LNCaP clone FGC (cell line): ENCODE measurements around the gene B4GALT3.

ENCODE experiments used
- DNase-seq: peaks from one replicate; pipeline ENCODE4 v3.0.0-alpha.2; 2011; ENCODE audit warnings: low read depth
- H3K4me3 ChIP-seq: 2 replicates; pipeline ENCODE4 v1.5.1; 2011; ENCODE audit warnings: mild to moderate bottlenecking, low read depth, low read length, control low read depth
- TF ChIP-seq, protein P1 (sequence below): IDR thresholded peaks from 2 replicates; pipeline ENCODE4 v1.5.1; 2012; ENCODE audit warnings: mild to moderate bottlenecking; ENCODE audit not compliant: control insufficient read depth, insufficient read depth; ENCODE audit errors: extremely low read depth

The B4GALT3 gene

DNA sequence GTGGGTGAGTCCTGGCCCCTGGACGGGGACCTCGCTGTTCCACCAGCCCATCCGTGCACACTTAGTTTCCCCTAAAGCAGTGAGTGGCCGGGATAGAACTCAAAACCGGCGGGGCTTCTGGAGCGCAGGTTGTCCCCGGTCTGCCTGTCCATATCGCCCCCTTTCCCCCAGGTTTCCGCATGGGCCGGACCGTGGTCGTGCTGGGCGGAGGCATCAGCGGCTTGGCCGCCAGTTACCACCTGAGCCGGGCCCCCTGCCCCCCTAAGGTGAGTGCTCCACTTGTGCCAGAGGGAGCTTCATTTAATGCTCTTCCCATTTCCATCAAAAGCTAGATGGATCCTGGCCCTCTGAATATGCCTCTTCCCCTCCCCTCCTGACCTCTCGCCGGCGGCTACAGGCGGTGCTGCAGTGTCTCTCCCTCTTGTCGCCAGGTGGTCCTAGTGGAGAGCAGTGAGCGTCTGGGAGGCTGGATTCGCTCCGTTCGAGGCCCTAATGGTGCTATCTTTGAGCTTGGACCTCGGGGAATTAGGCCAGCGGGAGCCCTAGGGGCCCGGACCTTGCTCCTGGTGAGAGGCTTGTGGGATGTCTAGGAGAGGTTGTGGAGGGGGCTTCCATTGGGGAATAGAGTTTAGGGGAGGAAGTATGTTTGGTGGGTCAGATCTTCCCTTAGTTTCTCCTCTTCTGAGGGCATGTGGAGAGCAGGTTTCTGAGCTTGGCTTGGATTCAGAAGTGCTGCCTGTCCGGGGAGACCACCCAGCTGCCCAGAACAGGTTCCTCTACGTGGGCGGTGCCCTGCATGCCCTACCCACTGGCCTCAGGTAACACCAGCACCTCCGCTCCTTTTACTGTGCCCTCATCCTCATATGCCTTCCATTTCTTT, 10.4 kb downstream of the B4GALT3 start:
- H3K4me3 ChIP-seq, result peak overlapping the region; percentile 89
- TF ChIP-seq, protein P1, sequence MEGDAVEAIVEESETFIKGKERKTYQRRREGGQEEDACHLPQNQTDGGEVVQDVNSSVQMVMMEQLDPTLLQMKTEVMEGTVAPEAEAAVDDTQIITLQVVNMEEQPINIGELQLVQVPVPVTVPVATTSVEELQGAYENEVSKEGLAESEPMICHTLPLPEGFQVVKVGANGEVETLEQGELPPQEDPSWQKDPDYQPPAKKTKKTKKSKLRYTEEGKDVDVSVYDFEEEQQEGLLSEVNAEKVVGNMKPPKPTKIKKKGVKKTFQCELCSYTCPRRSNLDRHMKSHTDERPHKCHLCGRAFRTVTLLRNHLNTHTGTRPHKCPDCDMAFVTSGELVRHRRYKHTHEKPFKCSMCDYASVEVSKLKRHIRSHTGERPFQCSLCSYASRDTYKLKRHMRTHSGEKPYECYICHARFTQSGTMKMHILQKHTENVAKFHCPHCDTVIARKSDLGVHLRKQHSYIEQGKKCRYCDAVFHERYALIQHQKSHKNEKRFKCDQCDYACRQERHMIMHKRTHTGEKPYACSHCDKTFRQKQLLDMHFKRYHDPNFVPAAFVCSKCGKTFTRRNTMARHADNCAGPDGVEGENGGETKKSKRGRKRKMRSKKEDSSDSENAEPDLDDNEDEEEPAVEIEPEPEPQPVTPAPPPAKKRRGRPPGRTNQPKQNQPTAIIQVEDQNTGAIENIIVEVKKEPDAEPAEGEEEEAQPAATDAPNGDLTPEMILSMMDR, result no peak
- no peak for DNase-seq

DNA sequence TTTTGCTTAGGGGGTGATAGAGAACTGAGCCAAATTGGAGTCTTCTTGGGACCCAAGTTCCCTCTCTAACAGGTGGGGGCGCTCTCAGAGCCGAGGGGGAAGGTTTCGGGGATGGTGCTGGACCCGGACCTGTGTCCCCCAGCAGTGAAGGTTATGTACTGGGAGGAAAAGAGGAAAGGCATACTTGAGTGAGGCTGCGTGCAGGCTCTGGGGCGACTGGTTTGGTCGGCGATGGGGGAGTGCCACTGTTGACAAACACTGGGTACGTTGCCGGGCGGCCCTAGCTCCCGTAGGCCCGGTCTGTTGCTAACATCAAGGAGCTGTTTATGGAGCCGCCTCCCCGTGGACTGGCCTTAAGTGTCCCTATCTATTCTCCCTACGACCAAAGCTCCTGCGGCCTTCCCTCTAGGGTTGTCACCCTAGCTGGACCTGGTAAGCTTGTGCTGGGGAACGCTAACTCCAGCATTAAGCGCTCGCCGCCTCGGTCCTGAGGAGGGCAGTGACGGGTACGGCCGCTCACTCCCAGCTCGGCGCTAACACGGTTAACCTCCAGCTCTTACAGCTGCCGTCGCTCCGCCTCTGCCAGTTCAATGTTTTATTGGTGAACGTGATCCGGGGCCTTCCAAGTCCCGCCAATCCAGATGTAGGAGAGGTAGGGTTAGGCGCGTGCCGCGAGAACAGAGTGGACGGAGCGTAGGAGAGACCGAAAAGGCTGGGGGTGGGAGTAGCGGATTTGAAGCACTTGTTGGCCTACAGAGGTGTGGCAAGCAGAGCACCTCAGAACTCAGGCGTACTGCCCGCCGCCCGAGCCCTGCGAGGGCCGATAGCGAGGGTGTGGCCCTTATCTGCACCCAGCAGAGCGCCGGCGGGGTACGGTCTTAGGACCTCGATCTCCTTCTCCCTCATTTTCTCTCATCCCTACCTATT, 11.3 kb downstream of the B4GALT3 start, which contains the start of gene PPOX:
TSS of gene PPOX (plus strand) at position 685 of the 927 bp plus-strand sequence. CDS start 422 bp downstream, outside the sequence.
- DNase-seq, result peak; percentile 98
- peak within 1 kb of the TSS; percentile 89 for H3K4me3 ChIP-seq
- TF ChIP-seq, protein P1, result peak; percentile 40

DNA sequence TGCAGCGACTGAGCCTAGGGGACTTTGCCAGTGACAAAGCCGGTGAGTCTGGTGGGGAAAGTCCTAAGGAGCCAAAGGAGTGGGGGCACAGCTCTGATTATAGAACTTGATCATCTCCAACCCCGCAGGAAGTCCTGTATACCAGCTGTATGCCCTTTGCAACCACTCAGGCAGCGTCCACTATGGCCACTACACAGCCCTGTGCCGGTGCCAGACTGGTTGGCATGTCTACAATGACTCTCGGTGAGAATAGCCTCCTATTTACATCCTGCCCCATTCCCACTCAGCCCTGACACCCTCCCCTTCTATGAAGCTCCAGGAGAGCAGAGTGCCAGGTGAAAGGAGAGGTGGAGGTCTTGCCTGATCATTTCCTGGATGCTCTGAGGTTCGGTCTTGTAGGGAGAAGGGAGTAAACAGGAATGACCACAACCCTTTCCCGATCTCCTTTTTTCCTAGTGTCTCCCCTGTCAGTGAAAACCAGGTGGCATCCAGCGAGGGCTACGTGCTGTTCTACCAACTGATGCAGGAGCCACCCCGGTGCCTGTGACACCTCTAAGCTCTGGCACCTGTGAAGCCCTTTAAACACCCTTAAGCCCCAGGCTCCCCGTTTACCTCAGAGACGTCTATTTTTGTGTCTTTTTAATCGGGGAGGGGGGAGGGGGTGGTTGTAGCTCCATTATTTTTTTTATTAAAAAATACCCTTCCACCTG, 12.3 kb downstream of the B4GALT3 start:
- TF ChIP-seq, protein P1, result no peak
- no peak for DNase-seq
- peak overlapping the region; percentile 89 for H3K4me3 ChIP-seq

DNA sequence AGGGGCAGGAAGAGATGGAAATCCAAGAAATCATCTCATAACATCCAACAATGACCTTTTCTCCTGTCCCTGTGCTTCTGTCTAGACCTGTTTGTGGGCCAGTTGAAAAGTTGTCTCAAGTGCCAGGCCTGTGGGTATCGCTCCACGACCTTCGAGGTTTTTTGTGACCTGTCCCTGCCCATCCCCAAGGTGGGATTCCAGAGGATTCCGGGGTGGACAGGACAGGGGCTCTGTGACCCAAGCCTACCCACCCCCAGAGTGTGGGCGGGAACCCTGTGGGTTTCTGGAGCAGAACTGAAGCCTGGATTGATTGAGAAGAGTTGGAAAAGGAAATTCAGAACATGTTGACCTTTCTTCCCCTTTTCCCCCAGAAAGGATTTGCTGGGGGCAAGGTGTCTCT, 13.5 kb downstream of the B4GALT3 start:
- H3K4me3 ChIP-seq, result no peak overlapping the region
- TF ChIP-seq, protein P1, result no peak
- no peak for DNase-seq

DNA sequence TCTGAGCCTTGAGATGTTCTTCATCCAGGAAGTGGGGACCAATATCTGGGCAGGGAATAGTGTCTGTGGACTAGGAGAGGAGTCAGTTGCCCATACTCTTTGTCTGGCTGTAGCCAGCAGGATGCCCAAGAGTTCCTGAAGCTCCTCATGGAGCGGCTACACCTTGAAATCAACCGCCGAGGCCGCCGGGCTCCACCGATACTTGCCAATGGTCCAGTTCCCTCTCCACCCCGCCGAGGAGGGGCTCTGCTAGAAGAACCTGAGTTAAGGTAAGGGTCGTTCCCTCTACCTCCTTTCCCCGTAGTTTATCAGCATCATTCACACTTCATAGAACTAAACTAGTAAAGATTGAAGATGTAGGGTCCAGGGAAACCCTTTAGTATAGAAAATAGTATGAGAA, 14.5 kb downstream of the B4GALT3 start:
- DNase-seq, result no peak
- TF ChIP-seq, protein P1, result no peak
- H3K4me3 ChIP-seq, result no peak overlapping the region

DNA sequence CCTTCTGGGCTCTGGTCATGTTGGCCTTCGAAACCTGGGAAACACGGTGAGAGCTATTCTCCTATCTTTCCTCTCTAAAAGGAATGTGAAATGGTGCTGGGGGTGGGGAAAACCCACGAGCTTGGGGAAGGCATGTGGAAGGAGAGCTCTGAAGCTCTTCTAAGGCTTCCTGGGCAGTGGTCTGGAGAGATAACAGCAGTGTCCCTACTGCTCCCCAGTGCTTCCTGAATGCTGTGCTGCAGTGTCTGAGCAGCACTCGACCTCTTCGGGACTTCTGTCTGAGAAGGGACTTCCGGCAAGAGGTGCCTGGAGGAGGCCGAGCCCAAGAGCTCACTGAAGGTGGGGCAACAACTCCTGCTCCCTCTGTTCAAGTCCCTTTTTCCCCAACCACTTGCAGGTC, 15.3 kb downstream of the B4GALT3 start:
- TF ChIP-seq, protein P1, result no peak
- no peak overlapping the region for H3K4me3 ChIP-seq
- DNase-seq, result no peak
